Fibroblast of the aortic adventitia (primary cell): ENCODE measurements around the gene HSPA1B. TPM values are rescaled to one million over a fixed set of nuclear protein-coding genes. Genes with fewer than 3 reads are reported as not detected.

Experiments used
- DNase-seq: peaks from one replicate; pipeline ENCODE4 v3.0.0-alpha.2; 2010; ENCODE audit warnings: low read depth
- H3K4me3 ChIP-seq: 2 replicates; pipeline ENCODE4 v1.5.1; 2011; ENCODE audit warnings: low read depth, mild to moderate bottlenecking, control low read depth, low read length, moderate library complexity
- CTCF ChIP-seq: IDR thresholded peaks from 2 replicates; pipeline ENCODE4 v1.5.1; 2011; ENCODE audit warnings: mild to moderate bottlenecking, low read length, control low read depth, inconsistent platforms; ENCODE audit not compliant: insufficient read depth
- total RNA-seq: library from RNA; depleted of rRNA; stranded (reverse); fragments of >200 nt; gene quantifications from 2 replicates; pipeline ENCODE4 v1.2.3, GENCODE V29; 2012; ENCODE audit warnings: low replicate concordance

HSPA1B gene
- total RNA-seq, 1 donor, result 112 TPM

DNA sequence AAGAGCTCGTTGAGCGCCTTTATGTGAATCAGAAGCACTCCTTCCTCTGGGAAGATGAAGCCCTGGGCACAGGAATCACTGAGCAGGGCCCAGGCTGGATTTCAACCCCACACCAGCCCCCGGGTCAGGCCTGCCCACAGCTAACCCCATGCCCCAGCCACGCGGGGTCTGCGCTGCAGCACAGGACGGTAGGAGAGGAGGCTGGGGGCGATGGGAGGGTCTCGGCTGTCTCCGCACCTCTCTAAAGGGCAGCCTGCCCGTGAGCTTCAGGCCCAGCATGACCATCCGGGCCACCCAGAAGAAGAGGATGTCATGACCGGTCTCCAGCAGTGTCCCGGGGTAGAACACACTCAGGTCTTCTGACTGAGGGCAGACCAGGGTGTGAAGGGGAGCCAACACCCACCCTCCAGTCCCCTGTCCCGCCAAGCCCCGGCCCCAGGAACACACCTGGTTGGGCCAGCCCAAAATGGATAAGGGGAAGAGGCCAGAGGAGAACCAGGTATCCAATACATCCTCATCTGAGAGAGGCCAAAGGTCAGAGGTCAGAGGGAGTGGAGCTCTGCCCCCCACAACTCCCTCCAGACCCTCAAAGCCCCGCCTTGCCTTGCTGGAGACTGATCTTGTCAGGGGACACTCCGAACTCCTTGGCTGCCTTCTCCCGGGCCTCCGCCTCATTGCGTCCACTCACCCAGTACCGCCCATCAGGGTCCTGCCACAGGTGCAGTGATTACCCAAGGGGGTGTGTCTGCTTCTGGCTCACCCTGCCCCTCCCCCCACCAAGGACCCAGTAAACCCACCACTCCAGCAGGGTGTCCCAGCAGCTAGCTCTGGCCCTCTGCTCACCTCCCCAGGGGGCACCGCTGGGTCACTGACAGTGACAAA is 46.1 kb upstream of the HSPA1B start:
- no peak for DNase-seq
- no peak overlapping the region for H3K4me3 ChIP-seq
- TF ChIP-seq CTCF, result no peak

GRCh38 chr6:31782126-31782855 is 45.2 kb upstream of the HSPA1B start:
- TF ChIP-seq CTCF, result no peak
- no peak for DNase-seq
- no peak overlapping the region for H3K4me3 ChIP-seq

- DNase-seq, result no peak
- no peak for TF ChIP-seq CTCF
- no peak overlapping the region for H3K4me3 ChIP-seq
Observed at GRCh38 chr6:31784098-31784925, 43.2 kb upstream of the HSPA1B start.

GRCh38 chr6:31785475-31785874 is 42.1 kb upstream of the HSPA1B start:
- no peak overlapping the region for H3K4me3 ChIP-seq
- DNase-seq, result no peak
- TF ChIP-seq CTCF, result no peak

DNA sequence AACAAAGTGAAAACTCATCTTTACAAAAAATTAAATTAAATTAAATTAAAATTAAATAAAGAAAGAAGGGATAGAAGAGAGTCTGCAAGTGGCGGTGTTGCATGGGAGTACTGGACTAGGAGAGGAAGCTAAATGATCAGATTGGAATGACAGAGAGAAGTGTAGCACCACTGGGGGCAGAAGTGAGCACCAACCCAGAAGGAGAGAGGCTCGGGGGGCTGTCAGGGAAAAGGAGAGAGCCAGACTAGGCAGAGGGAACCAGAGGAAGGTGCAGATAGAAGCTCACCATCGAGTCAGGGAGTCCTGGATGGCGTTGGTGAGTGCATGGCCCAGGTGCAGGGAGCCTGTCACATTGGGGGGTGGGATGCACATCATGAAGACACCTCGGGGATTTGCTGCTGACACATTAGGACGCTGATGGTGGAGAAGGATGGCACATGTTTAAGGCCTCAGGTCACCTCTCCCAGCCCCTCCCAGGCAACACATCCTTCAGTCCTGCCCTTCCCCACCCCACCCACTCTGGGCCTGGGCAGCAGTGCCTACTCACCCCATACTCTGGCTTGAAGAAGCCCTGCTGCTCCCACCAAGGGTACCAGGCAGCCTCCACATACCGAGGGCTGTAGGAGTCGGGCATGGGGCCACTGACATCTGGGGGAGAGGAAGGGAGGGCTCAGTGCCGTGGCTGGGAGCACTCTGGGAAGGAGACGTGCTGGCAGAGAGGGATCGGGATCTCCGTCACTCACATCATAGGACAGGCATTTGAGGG is 36.0 kb upstream of the HSPA1B start:
- peak; percentile 54 for DNase-seq
- H3K4me3 ChIP-seq, result no peak overlapping the region
- peak; percentile 75 for TF ChIP-seq CTCF

DNA sequence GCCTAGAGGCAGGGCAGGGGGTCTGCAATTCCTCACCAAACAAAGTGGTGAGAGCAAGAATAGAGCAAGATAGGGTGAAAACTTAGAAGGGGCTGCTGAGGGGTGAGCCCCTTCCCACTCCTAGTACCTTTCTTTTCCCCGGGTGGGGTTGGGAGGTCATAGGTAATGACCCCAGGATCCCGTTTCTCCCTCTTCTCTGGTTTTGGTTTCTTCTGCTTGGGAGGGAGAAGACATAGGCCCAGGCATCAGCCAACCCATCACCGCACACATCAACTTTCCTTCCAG is 35.5 kb upstream of the HSPA1B start:
- no peak for TF ChIP-seq CTCF
- DNase-seq, result no peak
- no peak overlapping the region for H3K4me3 ChIP-seq
